Ectodermal cell (in vitro differentiated cells): Measurements from ENCODE around the gene CDCA7.

Experiments
- H3K27ac ChIP-seq: 2 replicates; pipeline ENCODE4 v1.7.0; 2013; ENCODE audit warnings: mild to moderate bottlenecking, low read depth, low read length; ENCODE audit not compliant: insufficient read depth, poor library complexity, severe bottlenecking
- H3K27me3 ChIP-seq: 2 replicates; pipeline ENCODE4 v1.7.0; 2013; ENCODE audit warnings: mild to moderate bottlenecking, low read length; ENCODE audit not compliant: insufficient read depth, control insufficient read depth, poor library complexity, severe bottlenecking
- H3K36me3 ChIP-seq: one replicate; pipeline ENCODE4 v1.7.0; 2013; ENCODE audit warnings: low read length; ENCODE audit not compliant: control insufficient read depth, insufficient read depth
- H3K4me1 ChIP-seq: one replicate; pipeline ENCODE4 v1.7.0; 2013; ENCODE audit warnings: low read length; ENCODE audit not compliant: control insufficient read depth, insufficient read depth
- H3K4me3 ChIP-seq: 2 replicates; pipeline ENCODE4 v1.7.0; 2013; ENCODE audit warnings: low read depth, low read length, control low read depth; ENCODE audit not compliant: insufficient read depth
- H3K9me3 ChIP-seq: 2 replicates; pipeline ENCODE4 v1.7.0; 2013; ENCODE audit warnings: mild to moderate bottlenecking, low read length, moderate library complexity; ENCODE audit not compliant: control insufficient read depth
- WGBS, 2 experiments: methylation state at CpG; one replicate each; pipeline ENCODE4 v1.1.7; 2013; ENCODE audit warnings: missing lambda C conversion rate in 2 of 2; 5-methylcytosine and 5-hydroxymethylcytosine counted together

Gene CDCA7

DNA sequence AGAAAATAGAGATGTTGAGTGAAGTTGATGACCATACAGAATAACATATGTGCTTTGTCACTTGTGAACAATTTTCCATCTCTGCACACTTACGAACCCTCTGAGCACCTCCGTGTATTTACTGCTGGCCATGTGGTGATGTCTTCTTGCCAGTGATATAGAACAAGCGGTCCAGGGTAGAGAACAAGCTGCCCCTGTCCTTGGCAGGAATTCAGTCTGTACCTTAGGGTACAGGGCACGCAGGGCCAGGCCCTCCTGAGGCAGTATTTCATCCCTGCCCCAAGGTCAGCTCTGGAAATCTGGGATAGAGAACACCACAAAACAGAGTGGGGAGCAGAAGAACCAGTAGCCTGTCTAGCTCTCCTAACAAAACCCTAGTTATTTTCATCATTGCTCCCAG, 44.6 kb downstream of the CDCA7 start:
- Histone ChIP-seq H3K9me3 (no peaks in the 10 kb centered on the region), H3K4me3 (no peak overlapping the region), H3K27ac (no peak overlapping the region), H3K4me1 (no peaks in the 10 kb centered on the region), H3K36me3 (no peaks in the 10 kb centered on the region), H3K27me3 (peaks cover 24% of the 10 kb centered on the region)
- 94 to 98% methylated on average over 4 of the region's 4 CpGs for WGBS, 2 experiments

- no peaks in the 10 kb centered on the region for H3K4me1 ChIP-seq
- no peaks in the 10 kb centered on the region for H3K36me3 ChIP-seq
- H3K27ac ChIP-seq = no peak overlapping the region
- H3K27me3 ChIP-seq = peaks cover 25% of the 10 kb centered on the region
- WGBS, 2 experiments = 37 to 49% methylated on average over 4 of the region's 4 CpGs
- H3K4me3 ChIP-seq = no peak overlapping the region
- H3K9me3 ChIP-seq = no peaks in the 10 kb centered on the region
These were observed 46.1 kb downstream of the CDCA7 start for GRCh38 chr2:173400760-173401159.

GRCh38 chr2:173401716-173402326, 47.1 kb downstream of the CDCA7 start:
- no peaks in the 10 kb centered on the region for H3K4me1 ChIP-seq
- no peak overlapping the region for H3K4me3 ChIP-seq
- 20 to 23% methylated on average over 7 of the region's 7 CpGs for WGBS, 2 experiments
- H3K9me3 ChIP-seq = no peaks in the 10 kb centered on the region
- H3K36me3 ChIP-seq = no peaks in the 10 kb centered on the region
- H3K27ac ChIP-seq = no peak overlapping the region
- peaks cover 25% of the 10 kb centered on the region for H3K27me3 ChIP-seq

- Histone ChIP-seq H3K27ac (no peak overlapping the region), H3K9me3 (no peaks in the 10 kb centered on the region), H3K27me3 (peaks cover 25% of the 10 kb centered on the region), H3K4me1 (no peaks in the 10 kb centered on the region), H3K4me3 (no peak overlapping the region), H3K36me3 (no peaks in the 10 kb centered on the region)
- 12% methylated on average over 21 of the region's 21 CpGs for WGBS, 2 experiments
These were observed 47.8 kb downstream of the CDCA7 start for GRCh38 chr2:173402405-173402974.

DNA sequence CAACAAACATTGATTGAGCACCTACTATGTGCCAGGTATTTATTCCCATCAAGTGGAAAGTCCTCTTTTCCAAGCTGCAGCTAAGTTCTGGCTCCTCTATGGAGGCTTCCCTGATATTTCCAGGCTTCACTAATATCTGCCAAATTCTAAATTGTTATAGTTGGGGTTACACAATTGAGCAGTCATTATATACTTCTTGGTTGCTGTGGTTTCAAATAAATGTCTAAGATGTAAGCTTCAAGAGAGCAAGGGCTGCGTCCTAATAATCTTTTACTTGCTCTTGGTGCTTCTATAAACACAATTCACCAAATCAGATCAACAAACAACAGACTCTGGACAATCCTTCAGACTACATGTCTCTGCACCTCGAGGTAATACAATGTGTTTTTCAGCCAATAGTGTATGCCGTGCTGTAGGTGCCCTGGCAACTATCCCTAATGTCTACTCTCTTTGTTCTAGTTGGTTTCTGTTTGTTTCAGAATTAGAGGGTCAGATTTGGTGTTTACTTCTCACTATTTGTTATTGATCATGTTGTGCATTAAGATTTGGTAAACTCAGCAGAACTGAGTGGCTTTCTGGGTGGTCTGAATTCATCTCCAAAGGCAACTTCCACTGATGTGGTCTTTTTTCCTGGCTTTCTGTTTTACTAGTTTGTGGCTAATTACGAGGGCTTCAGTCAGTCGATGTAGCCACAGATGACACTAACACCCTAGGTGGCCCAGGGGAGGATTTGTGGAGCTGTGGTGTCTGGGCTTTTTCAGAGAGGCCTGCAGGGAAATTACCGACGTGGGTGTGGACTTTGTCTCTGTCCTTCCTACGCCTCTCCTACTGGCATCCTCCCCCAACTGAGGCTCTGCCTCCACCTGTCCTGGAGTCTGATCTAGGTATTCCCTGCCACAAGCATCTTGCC, 50.4 kb downstream of the CDCA7 start:
- no peaks in the 10 kb centered on the region for H3K4me1 ChIP-seq
- peaks cover 25% of the 10 kb centered on the region for H3K27me3 ChIP-seq
- H3K27ac ChIP-seq = no peak overlapping the region
- no peaks in the 10 kb centered on the region for H3K9me3 ChIP-seq
- H3K36me3 ChIP-seq = no peaks in the 10 kb centered on the region
- WGBS, 2 experiments = 68 to 77% methylated on average over 8 of the region's 8 CpGs
- no peak overlapping the region for H3K4me3 ChIP-seq

GRCh38 chr2:173407176-173407575, 52.5 kb downstream of the CDCA7 start:
- no peaks in the 10 kb centered on the region for H3K4me1 ChIP-seq
- no peak overlapping the region for H3K4me3 ChIP-seq
- WGBS, 2 experiments = 93 to 94% methylated on average over 5 of the region's 5 CpGs
- H3K9me3 ChIP-seq = no peaks in the 10 kb centered on the region
- H3K27ac ChIP-seq = no peak overlapping the region
- peaks cover 13% of the 10 kb centered on the region for H3K27me3 ChIP-seq
- H3K36me3 ChIP-seq = no peaks in the 10 kb centered on the region

- Histone ChIP-seq H3K4me1 (no peaks in the 10 kb centered on the region), H3K27ac (no peak overlapping the region), H3K27me3 (peaks cover 10% of the 10 kb centered on the region), H3K4me3 (no peak overlapping the region), H3K9me3 (no peaks in the 10 kb centered on the region), H3K36me3 (no peaks in the 10 kb centered on the region)
- WGBS, 2 experiments = 90 to 92% methylated on average over 2 to 4 of the region's 4 CpGs
These were observed 53.0 kb downstream of the CDCA7 start for GRCh38 chr2:173407646-173408045.

- Histone ChIP-seq H3K9me3 (no peaks in the 10 kb centered on the region), H3K36me3 (no peaks in the 10 kb centered on the region), H3K27ac (no peak overlapping the region), H3K4me1 (no peaks in the 10 kb centered on the region), H3K4me3 (no peak overlapping the region), H3K27me3 (no peaks in the 10 kb centered on the region)
- WGBS, 2 experiments = 84 to 92% methylated on average over 3 of the region's 3 CpGs
These were observed 55.9 kb downstream of the CDCA7 start for GRCh38 chr2:173410579-173410978.

DNA sequence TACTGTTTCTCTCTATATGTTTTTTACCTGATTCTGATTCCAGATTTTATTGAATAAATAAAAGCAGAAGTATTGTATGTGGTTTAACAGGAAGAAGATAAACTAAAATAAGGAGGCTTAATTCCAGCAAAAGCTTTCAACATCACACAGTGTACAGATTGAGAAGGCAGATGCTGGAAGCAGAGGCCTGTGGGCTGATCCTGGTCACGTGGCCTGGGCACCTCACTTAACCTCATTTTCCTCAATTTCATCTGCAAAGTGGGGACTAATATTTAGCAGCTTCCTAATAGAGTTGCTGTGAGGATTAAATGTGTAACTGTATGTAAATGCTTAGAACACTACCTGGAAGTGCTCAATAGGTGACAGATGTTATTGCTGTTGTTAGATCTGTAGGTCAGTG, 58.0 kb downstream of the CDCA7 start:
- no peaks in the 10 kb centered on the region for H3K36me3 ChIP-seq
- H3K27me3 ChIP-seq = no peaks in the 10 kb centered on the region
- no peaks in the 10 kb centered on the region for H3K4me1 ChIP-seq
- H3K9me3 ChIP-seq = no peaks in the 10 kb centered on the region
- WGBS, 2 experiments = 94 to 100% methylated on average over 1 of the region's 1 CpG
- H3K27ac ChIP-seq = no peak overlapping the region
- H3K4me3 ChIP-seq = no peak overlapping the region

DNA sequence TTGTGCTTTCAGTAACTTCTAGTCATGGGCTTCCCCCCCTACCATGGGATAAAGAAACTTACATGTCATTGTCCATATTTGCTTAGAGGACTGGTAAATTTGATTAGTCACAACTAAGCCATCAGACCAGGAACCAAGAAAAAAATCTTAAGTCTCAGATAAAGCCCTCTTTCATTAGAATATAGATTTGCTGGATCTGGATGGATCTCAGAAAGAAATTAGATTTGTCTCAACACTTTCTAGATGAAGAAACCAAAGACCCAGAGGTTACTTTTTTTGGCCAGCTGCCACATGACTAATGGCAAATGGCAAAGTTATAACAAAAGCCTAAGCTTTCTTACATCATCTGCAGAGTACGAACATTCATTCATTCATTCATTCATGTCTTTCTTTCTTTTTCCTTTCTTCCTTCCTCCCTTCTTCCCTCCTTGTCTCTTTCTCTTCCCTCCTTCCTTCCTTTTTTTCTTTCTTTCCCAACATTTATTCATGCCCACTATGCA, 60.2 kb downstream of the CDCA7 start:
- 85 to 96% methylated on average over 1 of the region's 1 CpG for WGBS, 2 experiments
- H3K27ac ChIP-seq = no peak overlapping the region

More for the DNA sequence above, 60.2 kb downstream of the CDCA7 start:
- Histone ChIP-seq H3K27me3 (no peaks in the 10 kb centered on the region), H3K9me3 (no peaks in the 10 kb centered on the region), H3K4me3 (no peak overlapping the region), H3K4me1 (no peaks in the 10 kb centered on the region), H3K36me3 (no peaks in the 10 kb centered on the region)
